Neural progenitor cell (in vitro differentiated cells): ENCODE results near the gene SKIL.

Source experiments
- EZH2phosphoT487 ChIP-seq: fragments of 200-600 bp; sonication (generic); IDR thresholded peaks from 2 replicates; pipeline ENCODE4 v1.6.1; 2017; ENCODE audit warnings: antibody characterized with exemption
- TF ChIP-seq, protein P1 (sequence below): fragments of 200-600 bp; sonication (generic); IDR thresholded peaks from 2 replicates; pipeline ENCODE4 v1.5.1; 2017; ENCODE audit warnings: antibody characterized with exemption, mild to moderate bottlenecking

- TF ChIP-seq, protein P1, sequence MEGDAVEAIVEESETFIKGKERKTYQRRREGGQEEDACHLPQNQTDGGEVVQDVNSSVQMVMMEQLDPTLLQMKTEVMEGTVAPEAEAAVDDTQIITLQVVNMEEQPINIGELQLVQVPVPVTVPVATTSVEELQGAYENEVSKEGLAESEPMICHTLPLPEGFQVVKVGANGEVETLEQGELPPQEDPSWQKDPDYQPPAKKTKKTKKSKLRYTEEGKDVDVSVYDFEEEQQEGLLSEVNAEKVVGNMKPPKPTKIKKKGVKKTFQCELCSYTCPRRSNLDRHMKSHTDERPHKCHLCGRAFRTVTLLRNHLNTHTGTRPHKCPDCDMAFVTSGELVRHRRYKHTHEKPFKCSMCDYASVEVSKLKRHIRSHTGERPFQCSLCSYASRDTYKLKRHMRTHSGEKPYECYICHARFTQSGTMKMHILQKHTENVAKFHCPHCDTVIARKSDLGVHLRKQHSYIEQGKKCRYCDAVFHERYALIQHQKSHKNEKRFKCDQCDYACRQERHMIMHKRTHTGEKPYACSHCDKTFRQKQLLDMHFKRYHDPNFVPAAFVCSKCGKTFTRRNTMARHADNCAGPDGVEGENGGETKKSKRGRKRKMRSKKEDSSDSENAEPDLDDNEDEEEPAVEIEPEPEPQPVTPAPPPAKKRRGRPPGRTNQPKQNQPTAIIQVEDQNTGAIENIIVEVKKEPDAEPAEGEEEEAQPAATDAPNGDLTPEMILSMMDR: no peak
- no peak for TF ChIP-seq EZH2phosphoT487
Measured at GRCh38 chr3:170372190-170372879, 14.8 kb downstream of the SKIL start.
